ENCODE data around the gene DRICH1. TPM values are rescaled to one million over a fixed set of nuclear protein-coding genes. Genes with fewer than 3 reads are reported as not detected.

DRICH1 gene, protein sequence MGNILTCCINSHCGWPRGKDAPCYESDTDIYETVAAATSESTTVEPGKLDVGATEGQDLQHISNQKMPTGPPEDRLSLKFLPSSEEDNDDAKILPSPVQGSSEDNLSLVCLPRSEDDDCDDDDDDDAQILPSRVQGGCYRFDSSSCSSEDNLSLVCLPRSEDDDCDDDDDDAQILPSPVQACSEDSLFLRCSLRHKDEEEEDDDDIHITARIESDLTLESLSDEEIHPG
- total RNA-seq (2022; extraction: Qiagen RNA extraction; ENCODE audit: low read depth), result 0.09 to 0.26 TPM (median 0.13 TPM) in 4 of 5 replicates, not detected in the other

DNA sequence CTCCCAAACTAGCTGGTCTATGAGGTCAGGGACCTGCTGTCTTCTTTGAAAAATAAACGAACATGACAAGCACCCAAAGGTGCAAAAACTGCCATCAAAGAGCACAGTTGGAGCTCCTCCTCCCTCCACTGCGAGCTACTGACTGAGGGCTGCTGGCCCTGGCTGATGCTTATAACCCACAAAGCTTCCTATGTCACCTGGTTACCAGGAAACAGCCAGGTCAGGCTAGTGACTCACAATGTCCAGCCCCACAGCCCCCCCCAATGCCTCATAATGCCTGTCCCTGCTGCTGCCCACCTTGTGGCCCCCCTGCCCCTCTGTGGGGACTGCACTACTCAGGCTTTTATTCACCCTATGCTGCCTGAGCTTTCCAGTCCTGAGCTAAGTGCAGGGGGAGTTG is at the start of gene DRICH1:
TSS of gene DRICH1 (minus strand) at position 144 of the 400 bp plus-strand sequence. CDS start 298 bp downstream, outside the sequence.

DNA sequence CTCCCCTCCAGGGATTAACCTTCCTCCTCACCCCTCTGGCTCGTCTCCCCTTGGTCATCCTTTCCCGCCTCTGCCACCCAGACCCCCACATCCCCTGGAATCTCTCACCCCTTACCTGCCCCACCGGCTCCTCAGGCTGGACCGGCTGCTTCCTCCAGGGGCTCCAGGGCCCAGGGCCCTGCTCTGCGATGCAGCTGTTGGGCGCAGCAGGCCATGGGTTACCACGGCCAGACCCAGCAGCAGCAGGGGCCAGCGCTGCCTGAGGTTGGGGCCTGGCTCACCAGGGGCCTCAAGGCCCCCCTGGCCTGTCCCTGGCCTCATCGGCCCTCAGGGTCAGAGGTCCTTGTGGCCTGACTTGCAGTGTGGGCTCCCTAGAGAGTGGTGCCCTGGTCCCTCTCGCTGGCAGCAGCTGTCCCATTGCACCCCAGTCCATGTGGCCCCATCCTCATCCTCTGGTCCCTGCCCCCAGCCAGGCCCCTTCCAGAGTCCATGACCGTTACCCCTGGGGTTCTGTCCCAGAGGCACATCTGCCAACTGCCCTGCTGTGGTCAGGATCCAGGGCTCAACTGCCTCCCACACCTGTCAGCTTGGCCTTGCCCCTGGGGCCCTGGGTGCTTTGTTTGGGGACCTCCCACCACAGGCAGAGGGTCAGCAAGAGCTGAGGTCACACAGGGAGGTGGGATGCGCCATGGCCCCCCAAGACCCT is 52.1 kb downstream of the DRICH1 start, which contains the start of gene IGLL1:
TSS of gene IGLL1 (minus strand) at position 421 of the 706 bp plus-strand sequence. CDS start at position 321, 100 bp downstream.

Other genes with a start within 250 kb of the DRICH1 start
- not detected in 5 replicates for gene IGLL1, start 52.0 kb downstream of the DRICH1 start, total RNA-seq (2022; extraction: Qiagen RNA extraction; ENCODE audit: low read depth)
- gene RGL4, start 58.7 kb upstream of the DRICH1 start, total RNA-seq (2022; extraction: Qiagen RNA extraction; ENCODE audit: low read depth), result 0.04 TPM in 1 of 5 replicates, not detected in the others
- gene ZNF70, start 118.8 kb upstream of the DRICH1 start, total RNA-seq (2022; extraction: Qiagen RNA extraction; ENCODE audit: low read depth), result 0.99 to 1.3 TPM (median 1.2 TPM) in 5 replicates
- gene VPREB3, start 122.1 kb upstream of the DRICH1 start, total RNA-seq (2022; extraction: Qiagen RNA extraction; ENCODE audit: low read depth), result 0.51 to 0.87 TPM (median 0.64 TPM) in 5 replicates
- not detected in 5 replicates for gene C22orf15, start 130.7 kb upstream of the DRICH1 start, total RNA-seq (2022; extraction: Qiagen RNA extraction; ENCODE audit: low read depth)
- gene CHCHD10, start 135.7 kb upstream of the DRICH1 start, total RNA-seq (2022; extraction: Qiagen RNA extraction; ENCODE audit: low read depth), result 84.1 to 177 TPM (median 168 TPM) in 5 replicates
- gene MMP11, start 140.5 kb upstream of the DRICH1 start, total RNA-seq (2022; extraction: Qiagen RNA extraction; ENCODE audit: low read depth), result 0.11 to 0.23 TPM (median 0.14 TPM) in 5 replicates
- 47.3 to 58.2 TPM (median 50.3 TPM) in 5 replicates for gene SMARCB1, start 154.6 kb upstream of the DRICH1 start, total RNA-seq (2022; extraction: Qiagen RNA extraction; ENCODE audit: low read depth)
- gene DERL3, start 206.7 kb upstream of the DRICH1 start, total RNA-seq (2022; extraction: Qiagen RNA extraction; ENCODE audit: low read depth), result 0.43 to 0.69 TPM (median 0.47 TPM) in 5 replicates
- gene SLC2A11, start 225.6 kb upstream of the DRICH1 start, total RNA-seq (2022; extraction: Qiagen RNA extraction; ENCODE audit: low read depth), result 8.7 to 10.0 TPM (median 9.7 TPM) in 5 replicates

All from A549 treated with DMSO at 1 μM for 4 hours (cell line).